ENCODE data around the gene PTPA.

DNA sequence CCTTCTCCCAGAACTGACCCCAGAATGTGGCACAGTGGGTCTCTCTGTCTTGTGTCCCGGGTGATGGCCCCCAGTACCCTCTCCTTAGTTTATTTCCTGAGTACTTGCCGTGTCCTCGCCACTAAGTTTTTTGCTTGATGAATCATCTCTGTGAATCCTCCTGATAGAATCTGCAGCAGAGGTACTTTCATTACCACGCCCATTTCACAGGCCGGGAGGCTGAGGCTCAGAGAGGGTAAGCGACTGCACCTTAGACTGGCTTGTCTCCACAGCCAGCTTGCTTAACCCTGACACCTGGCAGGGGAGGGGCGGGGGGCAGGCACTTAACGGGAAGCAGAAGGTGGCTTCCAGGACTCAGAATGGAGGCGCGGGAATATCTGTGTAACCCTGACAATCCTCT, 74.8 kb downstream of the PTPA start:
- TF ChIP-seq TOX (CRISPR knock-in tag; IDR thresholded peaks at IDR 0.05; ENCODE audit: borderline replicate concordance) (no peak), PPARA (CRISPR knock-in tag; IDR thresholded peaks at IDR 0.05; ENCODE audit: borderline replicate concordance) (no peak), RARB (CRISPR knock-in tag; IDR thresholded peaks at IDR 0.05) (no peak), POU6F1 (CRISPR knock-in tag; IDR thresholded peaks at IDR 0.05; ENCODE audit: borderline replicate concordance, low read depth) (no peak), GLIS3 (CRISPR knock-in tag; IDR thresholded peaks at IDR 0.05) (no peak), ARNTL (CRISPR knock-in tag; IDR thresholded peaks at IDR 0.05; ENCODE audit: borderline replicate concordance, low read depth) (no peak), ISL1 (CRISPR knock-in tag; IDR thresholded peaks at IDR 0.05) (no peak), PATZ1 (CRISPR knock-in tag; IDR thresholded peaks at IDR 0.05; ENCODE audit: borderline replicate concordance) (no peak), SNAI2 (CRISPR knock-in tag; IDR thresholded peaks at IDR 0.05) (no peak)

All from SK-N-SH treated with all-trans-retinoic acid at 6 μM for 48 hours (cell line).